HCT116 (cell line): ENCODE data around the gene RSPH6A. TPM values are rescaled to one million over a fixed set of nuclear protein-coding genes. Genes with fewer than 3 reads are reported as not detected.

Experiments used
- ATAC-seq: fragments of 200-7000 bp; cut with Tn5 transposase; 2 replicates; pipeline ENCODE4 v1.9.1; 2020; ENCODE audit warnings: mild to moderate bottlenecking, moderate library complexity
- BruUV-seq: library from RNA; stranded (reverse); fragments of 400-500 nt; replicated peaks from 2 replicates; lab custom pipeline; 2021; lab: Mats Ljungman, UMichigan
- CTCF ChIA-PET: fragments of 300-600 bp; sonication (Branson Sonifier 250); formaldehyde crosslinking; loops from one replicate; lab custom pipeline; 2021; ENCODE audit warnings: antibody characterized with exemption; lab: Charles Lee
- POLR2A ChIA-PET: fragments of 300-600, 350-600 bp; sonication (Branson Sonifier 250); formaldehyde crosslinking; loops from one replicate; lab custom pipeline; 2021; ENCODE audit warnings: antibody characterized with exemption; lab: Charles Lee
- RAD21 ChIA-PET, 2 experiments: fragments of 300-600 bp; sonication (Branson Sonifier 250); formaldehyde crosslinking; loops; one replicate each; lab custom pipeline; 2023; ENCODE audit warnings: low total read pairs in 2 of 2; ENCODE audit not compliant: uncharacterized antibody in 2 of 2, unreplicated experiment in 2 of 2, low non-redundant PET in 1 of 2; lab: Charles Lee
- DNase-seq: peaks from one replicate; pipeline ENCODE4 v3.0.0-alpha.2; 2010; ENCODE audit warnings: low read depth, low spot score
- H2AFZ ChIP-seq: fragments of 200-600 bp; shearing (Covaris generic), sonication (generic); 2 replicates; pipeline ENCODE4 v1.6.1; 2017; ENCODE audit warnings: low read depth, mixed run types, mixed read lengths, antibody characterized with exemption, low read length; ENCODE audit not compliant: poor library complexity, severe bottlenecking
- H3K27ac ChIP-seq: 2 replicates; pipeline ENCODE4 v1.5.1; 2012; ENCODE audit warnings: low read depth, low read length
- H3K27me3 ChIP-seq: fragments of 200-600 bp; sonication (generic); 2 replicates; pipeline ENCODE4 v1.6.1; 2016; ENCODE audit warnings: mixed run types, low read length, mixed read lengths; ENCODE audit not compliant: insufficient read depth
- H3K36me3 ChIP-seq, 2 experiments: fragments of 200-500 bp in 1 of 2; fragments of 200-600 bp in 1 of 2; sonication (Bioruptor generic) in 1 of 2; sonication (generic) in 1 of 2; 2 replicates each; pipeline versions ENCODE4 v1.5.1 to v1.6.1; 2014 to 2016; ENCODE audit warnings: low read length in 2 of 2, inconsistent platforms in 1 of 2, mixed read lengths in 1 of 2, mixed run types in 1 of 2; ENCODE audit not compliant: insufficient read depth in 2 of 2, control insufficient read depth in 1 of 2
- H3K4me1 ChIP-seq, 2 experiments: fragments of 200-600 bp in 1 of 2; sonication (generic) in 1 of 2; 2 replicates each; pipeline versions ENCODE4 v1.5.1 to v1.6.1; 2012 to 2017; ENCODE audit warnings: low read length in 2 of 2, inconsistent platforms in 1 of 2, mild to moderate bottlenecking in 1 of 2, mixed read lengths in 1 of 2, mixed run types in 1 of 2, moderate library complexity in 1 of 2; ENCODE audit not compliant: insufficient read depth in 2 of 2, control insufficient read depth in 1 of 2
- H3K4me2 ChIP-seq: fragments of 200-600 bp; sonication (generic); 2 replicates; pipeline ENCODE4 v1.6.1; 2017; ENCODE audit warnings: mixed run types, low read length, mixed read lengths
- H3K4me3 ChIP-seq, 2 experiments: fragments of 200-600 bp in 1 of 2; sonication (generic) in 1 of 2; replicated peaks in 1 of 2; 2 replicates each; pipeline ENCODE4 v1.5.1; 2011 to 2016; ENCODE audit warnings: low read length in 2 of 2, control low read depth in 1 of 2, low read depth in 1 of 2, mild to moderate bottlenecking in 1 of 2, mixed read lengths in 1 of 2, mixed run types in 1 of 2
- H3K79me2 ChIP-seq: fragments of 200-600 bp; sonication (generic); 2 replicates; pipeline ENCODE4 v1.6.1; 2017; ENCODE audit warnings: mild to moderate bottlenecking, mixed run types, low read length, moderate library complexity, mixed read lengths; ENCODE audit not compliant: insufficient read depth
- H3K9ac ChIP-seq: fragments of 200-600 bp; sonication (generic); 2 replicates; pipeline ENCODE4 v1.6.1; 2016; ENCODE audit warnings: low read length, mixed read lengths
- H3K9me2 ChIP-seq: fragments of 200-600 bp; sonication (generic), shearing (Covaris generic); 2 replicates; pipeline ENCODE4 v1.6.1; 2017; ENCODE audit warnings: mixed run types, mild to moderate bottlenecking, moderate library complexity; ENCODE audit not compliant: insufficient read depth
- H3K9me3 ChIP-seq, 2 experiments: fragments of 200-500 bp in 1 of 2; fragments of 200-600 bp in 1 of 2; sonication (Bioruptor generic) in 1 of 2; sonication (generic) in 1 of 2; 2 replicates each; pipeline ENCODE4 v1.6.1; 2014 to 2017; ENCODE audit warnings: low read length in 2 of 2, mixed read lengths in 2 of 2, inconsistent platforms in 1 of 2, low read depth in 1 of 2, mild to moderate bottlenecking in 1 of 2, mixed run types in 1 of 2, moderate library complexity in 1 of 2; ENCODE audit not compliant: control insufficient read depth in 1 of 2, insufficient read depth in 1 of 2
- H4K20me1 ChIP-seq: fragments of 200-600 bp; sonication (generic), shearing (Covaris generic); 2 replicates; pipeline ENCODE4 v1.6.1; 2017; ENCODE audit warnings: mixed run types, mild to moderate bottlenecking, moderate library complexity; ENCODE audit not compliant: insufficient read depth
- EGR1 ChIP-seq: IDR thresholded peaks from 2 replicates; pipeline ENCODE4 v1.6.1; 2012; ENCODE audit warnings: low read depth
- EZH2 ChIP-seq: fragments of 200-600 bp; sonication (generic); IDR thresholded peaks from 2 replicates; pipeline ENCODE4 v1.6.1; 2017; ENCODE audit warnings: antibody characterized with exemption, mixed run types
- EZH2phosphoT487 ChIP-seq: fragments of 200-600 bp; IDR thresholded peaks from 2 replicates; pipeline ENCODE4 v1.6.1; 2018; ENCODE audit warnings: antibody characterized with exemption, borderline replicate concordance
- FOSL1 ChIP-seq: IDR thresholded peaks from 2 replicates; pipeline ENCODE4 v1.6.1; 2012; ENCODE audit warnings: low read depth
- JUND ChIP-seq: IDR thresholded peaks from 2 replicates; pipeline ENCODE4 v1.6.1; 2012
- SIN3A ChIP-seq: IDR thresholded peaks from 2 replicates; pipeline ENCODE4 v1.6.1; 2012; ENCODE audit warnings: low read depth
- SP1 ChIP-seq: IDR thresholded peaks from 2 replicates; pipeline ENCODE4 v1.6.1; 2012; ENCODE audit warnings: low read depth
- SRF ChIP-seq: IDR thresholded peaks from 2 replicates; pipeline ENCODE4 v1.6.1; 2012; ENCODE audit warnings: low read depth
- TCF7L2 ChIP-seq: IDR thresholded peaks from 2 replicates; pipeline ENCODE4 v1.7.0; 2011; ENCODE audit warnings: borderline replicate concordance, inconsistent platforms; ENCODE audit not compliant: insufficient read depth, insufficient read length; ENCODE audit errors: extremely low read depth
- ZNF274 ChIP-seq: fragments of 200-500 bp; sonication (Bioruptor generic); IDR thresholded peaks from 2 replicates; pipeline ENCODE4 v1.6.1; 2014; ENCODE audit warnings: mild to moderate bottlenecking, low read depth, low read length, inconsistent platforms
- intact Hi-C: fragments of 100-400 bp; cut with micrococcal nuclease; formaldehyde crosslinking; loops from 2 replicates; pipeline ENCODE4 v1.10.0; 2022
- total RNA-seq: library from RNA; stranded (reverse); gene quantifications from one replicate; pipeline ENCODE4 v1.2.1, GENCODE V29; 2021; ENCODE audit not compliant: unreplicated experiment
- TF ChIP-seq, protein P1 (sequence below): IDR thresholded peaks from 2 replicates; pipeline ENCODE4 v1.6.1; 2012
- TF ChIP-seq, protein P2 (sequence below): IDR thresholded peaks from 2 replicates; pipeline ENCODE4 v1.6.1; 2011; ENCODE audit warnings: mild to moderate bottlenecking, low read length, moderate library complexity; ENCODE audit not compliant: insufficient replicate concordance; ENCODE audit errors: extremely low read depth

RSPH6A gene
- total RNA-seq, 1 experiment from 2014 or later: 0.57 TPM

DNA sequence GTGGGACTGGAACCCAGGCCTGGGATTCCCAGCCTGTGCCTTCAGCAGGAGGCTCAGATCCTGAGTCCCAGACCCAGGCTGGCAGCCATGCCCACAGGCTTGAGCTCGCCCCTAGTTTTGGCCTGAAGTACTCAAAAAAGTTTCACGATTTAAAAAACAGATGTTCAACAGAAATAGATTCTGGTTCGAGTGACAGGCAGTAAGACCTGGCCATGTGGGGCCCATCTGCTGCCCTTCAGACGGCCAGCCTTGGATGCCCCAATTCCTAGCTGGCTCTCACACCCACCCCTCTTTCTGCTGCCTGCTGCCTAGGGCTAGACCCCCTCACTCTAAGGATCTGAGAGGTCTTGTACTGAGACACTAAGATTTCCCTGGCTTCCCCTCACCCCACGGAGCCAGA lies 30.0 kb downstream of the RSPH6A start:
- Histone ChIP-seq H3K9ac (no peak overlapping the region), H3K27me3 (no peaks in the 10 kb centered on the region), H3K9me2 (no peaks in the 10 kb centered on the region), H2AFZ (no peak overlapping the region), H3K4me3 (no peak overlapping the region), H3K4me2 (no peak overlapping the region), H3K9me3 (no peaks in the 10 kb centered on the region), H3K36me3 (peaks cover 7 to 13% of the 10 kb centered on the region in 2 experiments; a peak in 3 of 4 replicates), H4K20me1 (no peaks in the 10 kb centered on the region), H3K4me1 (peaks cover 33 to 42% of the 10 kb centered on the region in 2 experiments), H3K79me2 (no peaks in the 10 kb centered on the region; the same call in 1 of the 2 replicates), H3K27ac (no peak overlapping the region)
- TF ChIP-seq JUND (no peak), FOSL1 (no peak), SIN3A (no peak), EZH2phosphoT487 (no peak), TCF7L2 (no peak)
- TF ChIP-seq, protein P1, sequence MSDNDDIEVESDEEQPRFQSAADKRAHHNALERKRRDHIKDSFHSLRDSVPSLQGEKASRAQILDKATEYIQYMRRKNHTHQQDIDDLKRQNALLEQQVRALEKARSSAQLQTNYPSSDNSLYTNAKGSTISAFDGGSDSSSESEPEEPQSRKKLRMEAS: no peak
- intact Hi-C loops: no loop called here
- ChIA-PET POLR2A (no interaction called here), RAD21 (no interaction called here), CTCF (no interaction called here)
- no peak for DNase-seq
- no TSS peak for BruUV-seq
- no peak for ATAC-seq

DNA sequence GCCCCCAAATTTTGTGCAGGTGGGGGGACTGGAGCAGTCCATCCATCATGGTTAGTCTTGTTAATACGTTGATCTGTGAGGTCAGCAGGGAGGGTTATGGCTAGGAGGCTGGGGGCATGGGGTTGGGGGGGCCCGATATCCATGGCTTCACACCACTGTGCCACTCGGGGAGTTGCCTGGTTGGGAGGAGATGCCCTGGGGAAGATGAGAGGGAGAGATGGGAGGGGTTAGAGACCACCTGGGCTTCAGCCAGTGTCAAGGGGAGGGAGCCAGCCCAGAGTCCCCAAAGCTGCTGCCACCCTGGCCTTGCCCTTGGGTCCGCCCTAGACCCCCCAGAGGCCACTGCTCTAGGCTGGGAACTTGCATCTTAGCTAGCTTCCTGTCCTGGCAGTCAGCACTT lies 31.0 kb downstream of the RSPH6A start:
- peak overlapping the region; percentile 91; the same call in 1 of the 2 replicates for H3K27ac ChIP-seq
- intact Hi-C loops: no loop called here
- no peak overlapping the region for H3K4me3 ChIP-seq
- no peaks in the 10 kb centered on the region for H3K27me3 ChIP-seq
- TF ChIP-seq SRF (no peak), SP1 (no peak), EZH2 (no peak), ZNF274 (no peak), TCF7L2 (no peak), JUND (no peak), EGR1 (no peak), SIN3A (no peak)
- TF ChIP-seq, protein P2, sequence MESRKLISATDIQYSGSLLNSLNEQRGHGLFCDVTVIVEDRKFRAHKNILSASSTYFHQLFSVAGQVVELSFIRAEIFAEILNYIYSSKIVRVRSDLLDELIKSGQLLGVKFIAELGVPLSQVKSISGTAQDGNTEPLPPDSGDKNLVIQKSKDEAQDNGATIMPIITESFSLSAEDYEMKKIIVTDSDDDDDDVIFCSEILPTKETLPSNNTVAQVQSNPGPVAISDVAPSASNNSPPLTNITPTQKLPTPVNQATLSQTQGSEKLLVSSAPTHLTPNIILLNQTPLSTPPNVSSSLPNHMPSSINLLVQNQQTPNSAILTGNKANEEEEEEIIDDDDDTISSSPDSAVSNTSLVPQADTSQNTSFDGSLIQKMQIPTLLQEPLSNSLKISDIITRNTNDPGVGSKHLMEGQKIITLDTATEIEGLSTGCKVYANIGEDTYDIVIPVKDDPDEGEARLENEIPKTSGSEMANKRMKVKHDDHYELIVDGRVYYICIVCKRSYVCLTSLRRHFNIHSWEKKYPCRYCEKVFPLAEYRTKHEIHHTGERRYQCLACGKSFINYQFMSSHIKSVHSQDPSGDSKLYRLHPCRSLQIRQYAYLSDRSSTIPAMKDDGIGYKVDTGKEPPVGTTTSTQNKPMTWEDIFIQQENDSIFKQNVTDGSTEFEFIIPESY: no peak
- no peaks in the 10 kb centered on the region for H4K20me1 ChIP-seq
- peaks cover 38 to 51% of the 10 kb centered on the region in 2 experiments for H3K4me1 ChIP-seq
- DNase-seq (no peak), ATAC-seq (no peak)
- H3K36me3 ChIP-seq: peaks cover 5 to 8% of the 10 kb centered on the region in 2 experiments; a peak in 3 of 4 replicates
- BruUV-seq: no TSS peak
- H3K79me2 ChIP-seq: no peaks in the 10 kb centered on the region; the same call in 1 of the 2 replicates
- no peaks in the 10 kb centered on the region for H3K9me3 ChIP-seq
- no peaks in the 10 kb centered on the region for H3K9me2 ChIP-seq
- ChIA-PET RAD21 (no interaction called here), POLR2A (no interaction called here), CTCF (no interaction called here)
- H3K9ac ChIP-seq: no peak overlapping the region
- no peak overlapping the region for H2AFZ ChIP-seq
- H3K4me2 ChIP-seq: peak overlapping the region; percentile 84; the same call in 1 of the 2 replicates
